ENCODE measurements around the gene SCML2. TPM values are rescaled to one million over a fixed set of nuclear protein-coding genes. Genes with fewer than 3 reads are reported as not detected.
"Not testable (repeated sequence)": the region's sequence is repeated elsewhere in the genome, so short reads cannot be mapped to it uniquely, and the experiment has no call there.

SCML2 gene
- total RNA-seq, 1 experiment from 2014 or later: 3.5 TPM

DNA sequence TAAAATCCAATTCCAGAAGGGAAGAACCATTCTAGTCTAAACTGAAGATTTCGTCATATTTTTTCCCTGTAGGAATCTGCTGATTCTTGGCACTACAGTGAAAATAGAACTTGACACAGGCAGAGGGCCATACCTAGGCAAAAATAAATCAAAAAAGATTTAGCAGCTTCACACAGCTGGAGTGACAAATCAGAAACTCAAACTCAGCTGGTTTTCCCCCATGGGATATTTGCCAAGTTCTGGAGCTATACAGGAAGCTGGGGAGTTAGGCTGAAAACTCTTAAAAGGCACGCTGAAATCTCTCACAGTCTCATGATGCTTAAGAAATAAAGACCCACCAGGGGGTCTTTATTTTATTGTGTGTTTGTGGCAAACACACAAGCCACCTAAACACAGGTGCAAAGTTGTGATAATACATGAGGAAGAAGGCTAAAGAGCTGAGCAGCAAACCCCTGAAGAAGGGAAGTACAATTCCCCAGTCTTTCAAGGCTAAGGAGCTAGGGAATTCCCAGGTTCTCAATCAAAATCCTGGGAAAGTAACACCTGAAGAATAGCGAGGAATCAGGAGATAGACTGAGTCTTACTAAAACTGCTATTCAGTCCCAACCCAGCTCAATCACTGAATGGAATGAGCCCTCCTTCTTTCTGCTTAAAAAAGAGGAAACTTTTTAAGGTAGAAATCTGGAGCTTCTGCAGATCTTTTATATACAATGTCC is 101.7 kb downstream of the SCML2 start:
- H3K9me2 ChIP-seq (replicated peaks; ENCODE audit: low read length): no peaks in the 10 kb centered on the region
- intact Hi-C loops (cut with micrococcal nuclease): loop anchor here (10.0 kb wide), 1 partner anchor 102 kb away; the partner anchor contains the start of gene SCML2
- ChIA-PET POLR2A (ENCODE audit: unreplicated experiment) (no interaction called here), CTCF (no interaction called here)
- H3K79me2 ChIP-seq (ENCODE audit: low read length): no peaks in the 10 kb centered on the region
- H2AFZ ChIP-seq (ENCODE audit: low read length): no peak overlapping the region
- no peak overlapping the region for H3K4me3 ChIP-seq (ENCODE audit: low read length)
- H3K27ac ChIP-seq (ENCODE audit: low read length): no peak overlapping the region
- no peak for ATAC-seq
- no TSS peak for BruUV-seq (replicated peaks)
- peaks cover 9% of the 10 kb centered on the region for H3K4me1 ChIP-seq (ENCODE audit: insufficient read depth, low read length)
- no peaks in the 10 kb centered on the region for H3K27me3 ChIP-seq (ENCODE audit: low read length)
- H4K20me1 ChIP-seq (ENCODE audit: low read length): no peaks in the 10 kb centered on the region
- no peak for TF ChIP-seq EZH2 (IDR thresholded peaks at IDR 0.05; ENCODE audit: low read length, unreplicated experiment)
- TF ChIP-seq, protein P1, sequence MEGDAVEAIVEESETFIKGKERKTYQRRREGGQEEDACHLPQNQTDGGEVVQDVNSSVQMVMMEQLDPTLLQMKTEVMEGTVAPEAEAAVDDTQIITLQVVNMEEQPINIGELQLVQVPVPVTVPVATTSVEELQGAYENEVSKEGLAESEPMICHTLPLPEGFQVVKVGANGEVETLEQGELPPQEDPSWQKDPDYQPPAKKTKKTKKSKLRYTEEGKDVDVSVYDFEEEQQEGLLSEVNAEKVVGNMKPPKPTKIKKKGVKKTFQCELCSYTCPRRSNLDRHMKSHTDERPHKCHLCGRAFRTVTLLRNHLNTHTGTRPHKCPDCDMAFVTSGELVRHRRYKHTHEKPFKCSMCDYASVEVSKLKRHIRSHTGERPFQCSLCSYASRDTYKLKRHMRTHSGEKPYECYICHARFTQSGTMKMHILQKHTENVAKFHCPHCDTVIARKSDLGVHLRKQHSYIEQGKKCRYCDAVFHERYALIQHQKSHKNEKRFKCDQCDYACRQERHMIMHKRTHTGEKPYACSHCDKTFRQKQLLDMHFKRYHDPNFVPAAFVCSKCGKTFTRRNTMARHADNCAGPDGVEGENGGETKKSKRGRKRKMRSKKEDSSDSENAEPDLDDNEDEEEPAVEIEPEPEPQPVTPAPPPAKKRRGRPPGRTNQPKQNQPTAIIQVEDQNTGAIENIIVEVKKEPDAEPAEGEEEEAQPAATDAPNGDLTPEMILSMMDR (conservative IDR thresholded peaks at IDR 0.05; ENCODE audit: low read depth, low read length): no peak
- no peak for TF ChIP-seq EZH2phosphoT487 (IDR thresholded peaks at IDR 0.05; ENCODE audit: borderline replicate concordance, low read length)
- H3K4me2 ChIP-seq (ENCODE audit: low read length): no peak overlapping the region
- no peaks in the 10 kb centered on the region for H3K36me3 ChIP-seq (ENCODE audit: low read depth, low read length)
- no peaks in the 10 kb centered on the region for H3F3A ChIP-seq (ENCODE audit: low read length, unreplicated experiment)
- H3K9me3 ChIP-seq (ENCODE audit: low read length): no peaks in the 10 kb centered on the region
- no peak overlapping the region for H3K9ac ChIP-seq (ENCODE audit: low read length)
- no peak for DNase-seq

GRCh38 chrX:18229646-18230045 is 124.8 kb downstream of the SCML2 start:
- H3K27me3 ChIP-seq (ENCODE audit: low read length); BruUV-seq (replicated peaks); H3K9me3 ChIP-seq (ENCODE audit: low read length); H3K4me2 ChIP-seq (ENCODE audit: low read length); POLR2A ChIA-PET (ENCODE audit: unreplicated experiment); H3K27ac ChIP-seq (ENCODE audit: low read length); H3K79me2 ChIP-seq (ENCODE audit: low read length); H3K4me3 ChIP-seq (ENCODE audit: low read length); H3K9me2 ChIP-seq (replicated peaks; ENCODE audit: low read length); H4K20me1 ChIP-seq (ENCODE audit: low read length); H3K4me1 ChIP-seq (ENCODE audit: insufficient read depth, low read length); ATAC-seq; H3K36me3 ChIP-seq (ENCODE audit: low read depth, low read length); H2AFZ ChIP-seq (ENCODE audit: low read length); DNase-seq; H3F3A ChIP-seq (ENCODE audit: low read length, unreplicated experiment); intact Hi-C loops (cut with micrococcal nuclease); CTCF ChIA-PET; H3K9ac ChIP-seq (ENCODE audit: low read length): not testable (repeated sequence)

DNA sequence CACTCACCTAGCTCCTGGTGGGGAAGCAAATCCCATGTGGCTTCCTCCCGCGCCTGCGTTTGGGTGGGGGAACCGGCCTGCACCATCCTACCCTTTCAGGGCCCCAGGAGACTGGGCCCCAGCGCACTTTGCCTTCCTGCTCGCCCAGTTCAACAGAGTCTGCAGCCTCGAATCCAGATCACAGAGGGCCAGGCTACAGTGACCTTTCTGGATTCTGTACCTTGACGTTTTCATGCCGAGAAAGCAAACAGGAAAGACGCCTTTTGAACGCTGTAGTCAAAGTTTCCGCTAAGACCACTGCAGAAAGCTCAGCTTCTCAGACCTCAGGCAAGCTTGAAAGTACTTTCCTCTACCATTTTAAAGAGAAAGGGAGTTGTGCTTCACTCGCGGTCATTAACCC is 126.4 kb downstream of the SCML2 start:
- H3F3A ChIP-seq (ENCODE audit: low read length, unreplicated experiment): no peaks in the 10 kb centered on the region
- no peak for ATAC-seq
- H3K4me1 ChIP-seq (ENCODE audit: insufficient read depth, low read length): no peaks in the 10 kb centered on the region
- H4K20me1 ChIP-seq (ENCODE audit: low read length): no peaks in the 10 kb centered on the region
- H3K9me2 ChIP-seq (replicated peaks; ENCODE audit: low read length): no peaks in the 10 kb centered on the region
- no peak overlapping the region for H3K4me2 ChIP-seq (ENCODE audit: low read length)
- H3K9me3 ChIP-seq (ENCODE audit: low read length): no peaks in the 10 kb centered on the region
- no peak overlapping the region for H3K27ac ChIP-seq (ENCODE audit: low read length)
- H3K36me3 ChIP-seq (ENCODE audit: low read depth, low read length): no peaks in the 10 kb centered on the region
- no peak for TF ChIP-seq EZH2phosphoT487 (IDR thresholded peaks at IDR 0.05; ENCODE audit: borderline replicate concordance, low read length)
- ChIA-PET CTCF (no interaction called here), POLR2A (ENCODE audit: unreplicated experiment) (no interaction called here)
- H2AFZ ChIP-seq (ENCODE audit: low read length): no peak overlapping the region
- H3K79me2 ChIP-seq (ENCODE audit: low read length): no peaks in the 10 kb centered on the region
- intact Hi-C loops (cut with micrococcal nuclease): no loop called here
- no peak overlapping the region for H3K4me3 ChIP-seq (ENCODE audit: low read length)
- no TSS peak for BruUV-seq (replicated peaks)
- H3K27me3 ChIP-seq (ENCODE audit: low read length): no peaks in the 10 kb centered on the region
- no peak for DNase-seq
- no peak overlapping the region for H3K9ac ChIP-seq (ENCODE audit: low read length)

- no peaks in the 10 kb centered on the region for H3K27me3 ChIP-seq (ENCODE audit: low read length)
- H3F3A ChIP-seq (ENCODE audit: low read length, unreplicated experiment): no peaks in the 10 kb centered on the region
- intact Hi-C loops (cut with micrococcal nuclease): no loop called here
- no TSS peak for BruUV-seq (replicated peaks)
- no peaks in the 10 kb centered on the region for H3K9me3 ChIP-seq (ENCODE audit: low read length)
- ChIA-PET CTCF (no interaction called here), POLR2A (ENCODE audit: unreplicated experiment) (no interaction called here)
- TF ChIP-seq EZH2phosphoT487 (IDR thresholded peaks at IDR 0.05; ENCODE audit: borderline replicate concordance, low read length) (no peak), EZH2 (IDR thresholded peaks at IDR 0.05; ENCODE audit: low read length, unreplicated experiment) (no peak)
- TF ChIP-seq, protein P1 (conservative IDR thresholded peaks at IDR 0.05; ENCODE audit: low read depth, low read length): no peak
- H4K20me1 ChIP-seq (ENCODE audit: low read length): no peaks in the 10 kb centered on the region
- no peaks in the 10 kb centered on the region for H3K36me3 ChIP-seq (ENCODE audit: low read depth, low read length)
- no peaks in the 10 kb centered on the region for H3K4me1 ChIP-seq (ENCODE audit: insufficient read depth, low read length)
- H2AFZ ChIP-seq (ENCODE audit: low read length): no peak overlapping the region
- H3K27ac ChIP-seq (ENCODE audit: low read length): no peak overlapping the region
- no peak for ATAC-seq
- H3K9me2 ChIP-seq (replicated peaks; ENCODE audit: low read length): no peaks in the 10 kb centered on the region
- H3K4me3 ChIP-seq (ENCODE audit: low read length): no peak overlapping the region
- DNase-seq: no peak
- no peak overlapping the region for H3K4me2 ChIP-seq (ENCODE audit: low read length)
- H3K9ac ChIP-seq (ENCODE audit: low read length): no peak overlapping the region
- no peaks in the 10 kb centered on the region for H3K79me2 ChIP-seq (ENCODE audit: low read length)
Observed at GRCh38 chrX:18227458-18227857, 127.0 kb downstream of the SCML2 start.
